Lower lobe of right lung (tissue), 2 donors: ENCODE measurements around the gene MBOAT1. TPM values are rescaled to one million over a fixed set of nuclear protein-coding genes. Genes with fewer than 3 reads are reported as not detected.

Experiments
- ATAC-seq, 2 donors: fragments of 200-7000 bp; cut with Tn5 transposase; one replicate each; pipeline ENCODE4 v1.9.1; 2020 to 2022; ENCODE audit warnings: mild to moderate bottlenecking in 2 of 2, moderate library complexity in 2 of 2
- DNase-seq: peaks from one replicate; pipeline ENCODE4 v3.0.0-alpha.2; 2020
- H3K27ac ChIP-seq: fragments of 200-600 bp; one replicate; pipeline ENCODE4 v1.8.0; 2022
- H3K27me3 ChIP-seq: fragments of 200-600 bp; one replicate; pipeline ENCODE4 v1.8.0; 2022; ENCODE audit warnings: low read depth
- H3K36me3 ChIP-seq: fragments of 200-600 bp; one replicate; pipeline ENCODE4 v1.8.0; 2022; ENCODE audit warnings: mild to moderate bottlenecking
- H3K4me1 ChIP-seq: fragments of 200-600 bp; one replicate; pipeline ENCODE4 v1.8.0; 2022
- H3K4me3 ChIP-seq: fragments of 200-600 bp; one replicate; pipeline ENCODE4 v1.8.0; 2022; ENCODE audit warnings: mild to moderate bottlenecking
- H3K9me3 ChIP-seq: fragments of 200-600 bp; one replicate; pipeline ENCODE4 v1.8.0; 2022
- intact Hi-C: fragments of 100-400 bp; cut with DNase I; formaldehyde crosslinking; loops from one replicate; pipeline ENCODE4 v1.11.0; 2022
- total RNA-seq: library from RNA; stranded (reverse); fragmentation: NEBNext Ultra II Directional; extraction: Animal tissue kit (Norgen Biotek cat#: 25700); gene quantifications from one replicate; pipeline ENCODE4 v1.2.1, GENCODE V29; 2021
- TF ChIP-seq, protein P1 (sequence below): fragments of 200-600 bp; IDR thresholded peaks from one replicate; pipeline ENCODE4 v1.8.0; 2022; ENCODE audit warnings: antibody characterized with exemption, mild to moderate bottlenecking
- donor health status: DM: no; HTN: yes; CAD: no; lungs with severe emphysema.

Gene MBOAT1
- total RNA-seq, 1 donor from 2014 or later: 13.1 TPM

DNA sequence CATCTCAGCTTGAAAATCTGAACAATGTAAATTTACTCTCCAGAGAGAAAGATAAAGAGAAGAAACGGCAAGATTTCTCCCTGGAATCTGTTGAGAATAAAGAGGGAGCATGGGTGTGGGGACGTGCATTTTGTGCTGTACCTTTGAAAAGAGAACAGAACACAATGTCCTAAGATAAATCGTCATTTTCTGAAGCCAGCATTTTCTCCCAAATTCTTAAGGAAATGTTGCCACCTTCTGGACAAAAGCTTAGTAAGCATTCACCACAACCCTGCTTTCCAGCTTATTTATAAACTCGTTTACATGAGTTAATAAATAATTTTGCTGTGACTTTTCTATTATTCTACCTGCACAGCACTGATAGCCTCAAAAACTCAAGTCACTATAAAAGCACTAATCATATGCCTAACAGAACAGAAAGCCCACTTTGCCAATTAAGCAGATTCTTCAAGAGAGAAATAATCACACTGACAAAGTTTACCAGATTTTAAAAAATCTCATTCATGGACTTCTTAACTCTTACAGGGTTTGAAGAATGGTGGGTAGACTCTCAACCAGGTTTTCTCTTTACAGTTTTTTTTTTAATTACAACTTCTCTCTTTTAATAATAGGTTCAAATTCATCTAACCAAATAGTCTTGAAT lies 155.8 kb downstream of the MBOAT1 start:
- Histone ChIP-seq H3K27ac (no peak overlapping the region), H3K4me1 (no peaks in the 10 kb centered on the region), H3K36me3 (no peaks in the 10 kb centered on the region), H3K4me3 (no peak overlapping the region), H3K27me3 (no peaks in the 10 kb centered on the region), H3K9me3 (no peaks in the 10 kb centered on the region)
- TF ChIP-seq, protein P1, sequence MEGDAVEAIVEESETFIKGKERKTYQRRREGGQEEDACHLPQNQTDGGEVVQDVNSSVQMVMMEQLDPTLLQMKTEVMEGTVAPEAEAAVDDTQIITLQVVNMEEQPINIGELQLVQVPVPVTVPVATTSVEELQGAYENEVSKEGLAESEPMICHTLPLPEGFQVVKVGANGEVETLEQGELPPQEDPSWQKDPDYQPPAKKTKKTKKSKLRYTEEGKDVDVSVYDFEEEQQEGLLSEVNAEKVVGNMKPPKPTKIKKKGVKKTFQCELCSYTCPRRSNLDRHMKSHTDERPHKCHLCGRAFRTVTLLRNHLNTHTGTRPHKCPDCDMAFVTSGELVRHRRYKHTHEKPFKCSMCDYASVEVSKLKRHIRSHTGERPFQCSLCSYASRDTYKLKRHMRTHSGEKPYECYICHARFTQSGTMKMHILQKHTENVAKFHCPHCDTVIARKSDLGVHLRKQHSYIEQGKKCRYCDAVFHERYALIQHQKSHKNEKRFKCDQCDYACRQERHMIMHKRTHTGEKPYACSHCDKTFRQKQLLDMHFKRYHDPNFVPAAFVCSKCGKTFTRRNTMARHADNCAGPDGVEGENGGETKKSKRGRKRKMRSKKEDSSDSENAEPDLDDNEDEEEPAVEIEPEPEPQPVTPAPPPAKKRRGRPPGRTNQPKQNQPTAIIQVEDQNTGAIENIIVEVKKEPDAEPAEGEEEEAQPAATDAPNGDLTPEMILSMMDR: peak; percentile 51
- DNase-seq: no peak
- intact Hi-C loops: no loop called here
- ATAC-seq: no peak

DNA sequence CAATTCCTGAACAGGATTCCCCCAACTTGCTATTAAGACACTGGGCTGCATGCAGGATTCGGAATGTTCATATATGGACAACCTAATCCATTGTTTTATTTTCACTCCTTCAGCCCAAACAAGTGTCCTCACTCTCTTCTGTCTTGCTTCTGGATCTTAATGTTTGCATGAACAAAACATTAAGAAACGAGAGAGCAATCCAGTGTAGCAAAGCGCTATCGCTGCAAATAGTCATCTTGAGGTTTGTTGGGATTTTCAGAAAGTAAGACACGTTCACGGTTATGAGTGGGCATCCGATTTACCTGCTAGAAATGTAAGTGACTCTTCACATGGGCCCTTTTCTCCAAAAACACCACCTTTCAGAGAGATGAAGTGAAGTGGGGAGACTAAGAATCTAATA lies 156.4 kb downstream of the MBOAT1 start:
- Histone ChIP-seq H3K4me3 (no peak overlapping the region), H3K27ac (no peak overlapping the region), H3K9me3 (no peaks in the 10 kb centered on the region), H3K4me1 (no peaks in the 10 kb centered on the region), H3K27me3 (no peaks in the 10 kb centered on the region), H3K36me3 (no peaks in the 10 kb centered on the region)
- intact Hi-C loops: no loop called here
- ATAC-seq (no peak), DNase-seq (no peak)
- TF ChIP-seq, protein P1: no peak

Other genes starting within 250 kb of the MBOAT1 start
- 9.8 TPM for gene E2F3, start 189.4 kb upstream of the MBOAT1 start, total RNA-seq